ENCODE data around the gene IGLON5.

The IGLON5 gene

GRCh38 chr19:51321799-51322198 lies 10.4 kb downstream of the IGLON5 start:
- Histone ChIP-seq H3K9ac (ENCODE audit: low read depth, low read length, poor library complexity, severe bottlenecking) (no peak overlapping the region), H3K9me3 (ENCODE audit: insufficient read depth, low read depth, low read length) (no peaks in the 10 kb centered on the region), H3K4me3 (ENCODE audit: low read length, poor library complexity, severe bottlenecking) (no peak overlapping the region), H3K9me2 (replicated peaks; ENCODE audit: low read depth, low read length) (no peaks in the 10 kb centered on the region), H3K36me3 (ENCODE audit: insufficient read depth, low read length) (no peaks in the 10 kb centered on the region), H3K4me1 (ENCODE audit: insufficient read depth, low read length, poor library complexity, severe bottlenecking) (no peaks in the 10 kb centered on the region), H2AFZ (ENCODE audit: low read length) (no peak overlapping the region), H3K27me3 (ENCODE audit: insufficient read depth, low read length, poor library complexity, severe bottlenecking) (no peaks in the 10 kb centered on the region), H3K79me2 (ENCODE audit: insufficient read depth, low read length) (no peaks in the 10 kb centered on the region), H4K20me1 (ENCODE audit: insufficient read depth, low read length, poor library complexity, severe bottlenecking) (no peaks in the 10 kb centered on the region), H3K4me2 (ENCODE audit: low read depth, low read length, poor library complexity, severe bottlenecking) (no peak overlapping the region), H3F3A (ENCODE audit: low read depth) (no peaks in the 10 kb centered on the region)
- TF ChIP-seq, protein P1, sequence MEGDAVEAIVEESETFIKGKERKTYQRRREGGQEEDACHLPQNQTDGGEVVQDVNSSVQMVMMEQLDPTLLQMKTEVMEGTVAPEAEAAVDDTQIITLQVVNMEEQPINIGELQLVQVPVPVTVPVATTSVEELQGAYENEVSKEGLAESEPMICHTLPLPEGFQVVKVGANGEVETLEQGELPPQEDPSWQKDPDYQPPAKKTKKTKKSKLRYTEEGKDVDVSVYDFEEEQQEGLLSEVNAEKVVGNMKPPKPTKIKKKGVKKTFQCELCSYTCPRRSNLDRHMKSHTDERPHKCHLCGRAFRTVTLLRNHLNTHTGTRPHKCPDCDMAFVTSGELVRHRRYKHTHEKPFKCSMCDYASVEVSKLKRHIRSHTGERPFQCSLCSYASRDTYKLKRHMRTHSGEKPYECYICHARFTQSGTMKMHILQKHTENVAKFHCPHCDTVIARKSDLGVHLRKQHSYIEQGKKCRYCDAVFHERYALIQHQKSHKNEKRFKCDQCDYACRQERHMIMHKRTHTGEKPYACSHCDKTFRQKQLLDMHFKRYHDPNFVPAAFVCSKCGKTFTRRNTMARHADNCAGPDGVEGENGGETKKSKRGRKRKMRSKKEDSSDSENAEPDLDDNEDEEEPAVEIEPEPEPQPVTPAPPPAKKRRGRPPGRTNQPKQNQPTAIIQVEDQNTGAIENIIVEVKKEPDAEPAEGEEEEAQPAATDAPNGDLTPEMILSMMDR (conservative IDR thresholded peaks at IDR 0.05; ENCODE audit: low read length) = no peak
- TF ChIP-seq EZH2phosphoT487 (IDR thresholded peaks at IDR 0.05; ENCODE audit: borderline replicate concordance) = no peak

DNA sequence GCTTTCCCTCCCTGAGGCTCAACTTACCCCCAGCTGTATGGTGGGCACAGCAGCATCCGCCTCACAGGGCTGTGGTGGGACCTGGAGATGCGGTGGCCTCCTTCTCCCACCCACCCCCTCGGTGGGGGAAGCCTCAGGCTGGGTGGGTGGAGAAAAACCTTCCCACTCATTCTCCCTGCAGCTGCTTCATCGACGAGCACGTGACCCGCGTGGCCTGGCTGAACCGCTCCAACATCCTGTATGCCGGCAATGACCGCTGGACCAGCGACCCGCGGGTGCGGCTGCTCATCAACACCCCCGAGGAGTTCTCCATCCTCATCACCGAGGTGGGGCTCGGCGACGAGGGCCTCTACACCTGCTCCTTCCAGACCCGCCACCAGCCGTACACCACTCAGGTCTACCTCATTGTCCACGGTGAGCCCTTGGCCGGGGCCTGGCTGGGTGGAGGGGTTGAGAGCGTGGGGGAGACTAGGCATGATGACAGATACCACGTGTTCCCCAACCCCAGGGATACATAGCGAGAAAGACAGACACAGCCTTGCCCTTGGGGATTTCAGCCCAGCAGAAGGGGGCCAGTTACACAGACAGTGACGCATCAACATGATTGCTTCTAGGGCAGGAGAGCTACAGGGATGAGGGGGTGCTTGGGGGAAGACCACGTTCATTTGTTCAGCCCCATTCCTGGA lies 12.2 kb downstream of the IGLON5 start:
- H3K4me2 ChIP-seq (ENCODE audit: low read depth, low read length, poor library complexity, severe bottlenecking) = no peak overlapping the region
- TF ChIP-seq, protein P1 (conservative IDR thresholded peaks at IDR 0.05; ENCODE audit: low read length) = no peak
- no peak for TF ChIP-seq EZH2phosphoT487 (IDR thresholded peaks at IDR 0.05; ENCODE audit: borderline replicate concordance)
- H4K20me1 ChIP-seq (ENCODE audit: insufficient read depth, low read length, poor library complexity, severe bottlenecking) = no peaks in the 10 kb centered on the region
- no peaks in the 10 kb centered on the region for H3K9me2 ChIP-seq (replicated peaks; ENCODE audit: low read depth, low read length)
- H3K9ac ChIP-seq (ENCODE audit: low read depth, low read length, poor library complexity, severe bottlenecking) = no peak overlapping the region
- no peaks in the 10 kb centered on the region for H3K4me1 ChIP-seq (ENCODE audit: insufficient read depth, low read length, poor library complexity, severe bottlenecking)
- no peaks in the 10 kb centered on the region for H3K36me3 ChIP-seq (ENCODE audit: insufficient read depth, low read length)
- no peaks in the 10 kb centered on the region for H3K9me3 ChIP-seq (ENCODE audit: insufficient read depth, low read depth, low read length)
- H3K4me3 ChIP-seq (ENCODE audit: low read length, poor library complexity, severe bottlenecking) = no peak overlapping the region
- H3K79me2 ChIP-seq (ENCODE audit: insufficient read depth, low read length) = no peaks in the 10 kb centered on the region
- H3K27me3 ChIP-seq (ENCODE audit: insufficient read depth, low read length, poor library complexity, severe bottlenecking) = no peaks in the 10 kb centered on the region
- no peak overlapping the region for H2AFZ ChIP-seq (ENCODE audit: low read length)
- no peaks in the 10 kb centered on the region for H3F3A ChIP-seq (ENCODE audit: low read depth)

DNA sequence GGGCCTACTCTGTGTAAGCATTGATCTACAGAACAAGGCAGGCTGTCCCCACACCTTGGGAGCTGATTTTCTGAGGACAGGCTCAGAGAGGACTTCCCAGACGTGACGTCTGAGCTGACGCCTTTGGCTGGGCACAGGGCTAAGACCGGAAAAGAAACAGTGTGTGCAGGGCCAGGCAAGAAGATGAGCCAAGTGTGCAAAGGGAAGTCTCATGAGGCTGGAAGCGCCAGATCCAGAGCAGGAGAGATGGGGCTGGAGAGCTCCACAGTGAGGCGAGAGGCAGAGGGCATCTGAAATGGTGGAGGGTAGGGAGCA lies 12.7 kb downstream of the IGLON5 start:
- H3K4me1 ChIP-seq (ENCODE audit: insufficient read depth, low read length, poor library complexity, severe bottlenecking) = no peaks in the 10 kb centered on the region
- H3F3A ChIP-seq (ENCODE audit: low read depth) = no peaks in the 10 kb centered on the region
- no peaks in the 10 kb centered on the region for H3K9me2 ChIP-seq (replicated peaks; ENCODE audit: low read depth, low read length)
- H2AFZ ChIP-seq (ENCODE audit: low read length) = no peak overlapping the region
- H3K4me2 ChIP-seq (ENCODE audit: low read depth, low read length, poor library complexity, severe bottlenecking) = no peak overlapping the region
- H3K79me2 ChIP-seq (ENCODE audit: insufficient read depth, low read length) = no peaks in the 10 kb centered on the region
- H3K9me3 ChIP-seq (ENCODE audit: insufficient read depth, low read depth, low read length) = no peaks in the 10 kb centered on the region
- H3K27me3 ChIP-seq (ENCODE audit: insufficient read depth, low read length, poor library complexity, severe bottlenecking) = no peaks in the 10 kb centered on the region
- H3K4me3 ChIP-seq (ENCODE audit: low read length, poor library complexity, severe bottlenecking) = no peak overlapping the region
- H3K9ac ChIP-seq (ENCODE audit: low read depth, low read length, poor library complexity, severe bottlenecking) = no peak overlapping the region
- no peaks in the 10 kb centered on the region for H3K36me3 ChIP-seq (ENCODE audit: insufficient read depth, low read length)
- no peaks in the 10 kb centered on the region for H4K20me1 ChIP-seq (ENCODE audit: insufficient read depth, low read length, poor library complexity, severe bottlenecking)
- TF ChIP-seq, protein P1 (conservative IDR thresholded peaks at IDR 0.05; ENCODE audit: low read length) = no peak
- no peak for TF ChIP-seq EZH2phosphoT487 (IDR thresholded peaks at IDR 0.05; ENCODE audit: borderline replicate concordance)

Data from Loucy (cell line).